ENCODE data around the gene TEX51.

TEX51 gene

DNA sequence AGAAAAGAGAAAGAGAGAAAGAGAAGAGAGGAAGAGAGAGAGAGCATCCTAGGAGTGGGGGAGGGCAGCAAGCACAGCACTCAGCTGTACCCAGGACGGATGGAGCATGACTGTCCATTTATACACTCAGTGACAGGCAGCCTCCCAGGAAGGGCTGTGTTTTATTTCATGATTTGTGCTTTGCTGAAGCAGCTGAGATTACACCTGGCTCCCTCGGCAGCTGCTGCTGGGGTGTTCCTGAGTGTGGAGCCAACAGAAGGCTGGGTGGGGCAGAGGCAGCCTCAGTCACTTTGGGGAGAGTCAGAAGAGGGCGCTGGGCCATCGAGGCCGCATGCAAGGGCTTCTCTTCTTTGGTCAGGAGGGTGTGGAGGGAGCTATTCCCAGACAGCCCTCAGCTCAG, 47.8 kb upstream of the TEX51 start:
- Histone ChIP-seq H3K79me2 (ENCODE audit: insufficient read depth, low read depth) (no peaks in the 10 kb centered on the region), H3K4me2 (no peak overlapping the region), H3K27ac (no peak overlapping the region), H4K20me1 (ENCODE audit: insufficient read depth) (no peaks in the 10 kb centered on the region), H3K4me1 (ENCODE audit: low read depth, poor library complexity, severe bottlenecking) (no peaks in the 10 kb centered on the region), H3K4me3 (IDR thresholded peaks at IDR 0.05; ENCODE audit: insufficient read depth, low read depth, low read length) (no peak overlapping the region), H3K36me3 (ENCODE audit: insufficient read depth) (no peaks in the 10 kb centered on the region), H3K9ac (no peak overlapping the region), H2AFZ (ENCODE audit: low read depth) (no peak overlapping the region), H3K27me3 (ENCODE audit: insufficient read depth, low read depth) (no peaks in the 10 kb centered on the region)
- TF ChIP-seq, protein P1, sequence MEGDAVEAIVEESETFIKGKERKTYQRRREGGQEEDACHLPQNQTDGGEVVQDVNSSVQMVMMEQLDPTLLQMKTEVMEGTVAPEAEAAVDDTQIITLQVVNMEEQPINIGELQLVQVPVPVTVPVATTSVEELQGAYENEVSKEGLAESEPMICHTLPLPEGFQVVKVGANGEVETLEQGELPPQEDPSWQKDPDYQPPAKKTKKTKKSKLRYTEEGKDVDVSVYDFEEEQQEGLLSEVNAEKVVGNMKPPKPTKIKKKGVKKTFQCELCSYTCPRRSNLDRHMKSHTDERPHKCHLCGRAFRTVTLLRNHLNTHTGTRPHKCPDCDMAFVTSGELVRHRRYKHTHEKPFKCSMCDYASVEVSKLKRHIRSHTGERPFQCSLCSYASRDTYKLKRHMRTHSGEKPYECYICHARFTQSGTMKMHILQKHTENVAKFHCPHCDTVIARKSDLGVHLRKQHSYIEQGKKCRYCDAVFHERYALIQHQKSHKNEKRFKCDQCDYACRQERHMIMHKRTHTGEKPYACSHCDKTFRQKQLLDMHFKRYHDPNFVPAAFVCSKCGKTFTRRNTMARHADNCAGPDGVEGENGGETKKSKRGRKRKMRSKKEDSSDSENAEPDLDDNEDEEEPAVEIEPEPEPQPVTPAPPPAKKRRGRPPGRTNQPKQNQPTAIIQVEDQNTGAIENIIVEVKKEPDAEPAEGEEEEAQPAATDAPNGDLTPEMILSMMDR (conservative IDR thresholded peaks at IDR 0.05; ENCODE audit: low read depth, low read length), result no peak

DNA sequence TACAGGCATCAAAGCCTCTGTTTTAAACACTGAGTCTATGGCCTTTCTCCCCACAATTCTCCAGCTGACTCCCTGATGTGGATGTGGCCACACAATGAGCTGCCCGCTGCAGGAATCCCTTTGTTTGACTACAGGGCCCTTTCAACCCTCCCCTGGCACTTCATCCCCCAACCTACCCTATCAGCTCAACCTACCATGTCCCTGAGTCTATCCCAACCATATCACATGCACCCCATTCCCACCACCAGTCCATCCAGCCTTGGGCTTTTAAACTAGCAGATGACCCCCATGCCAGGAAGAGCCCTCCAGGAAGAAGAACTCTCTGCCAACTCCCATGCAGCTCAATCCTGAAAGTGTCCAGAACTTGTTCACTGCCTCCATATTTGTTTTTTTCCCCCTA, 46.9 kb upstream of the TEX51 start:
- H3K27ac ChIP-seq, result no peak overlapping the region
- no peak overlapping the region for H3K9ac ChIP-seq
- H3K79me2 ChIP-seq (ENCODE audit: insufficient read depth, low read depth), result no peaks in the 10 kb centered on the region
- TF ChIP-seq, protein P1 (conservative IDR thresholded peaks at IDR 0.05; ENCODE audit: low read depth, low read length), result no peak
- no peak overlapping the region for H2AFZ ChIP-seq (ENCODE audit: low read depth)
- no peaks in the 10 kb centered on the region for H3K36me3 ChIP-seq (ENCODE audit: insufficient read depth)
- no peaks in the 10 kb centered on the region for H3K4me1 ChIP-seq (ENCODE audit: low read depth, poor library complexity, severe bottlenecking)
- H4K20me1 ChIP-seq (ENCODE audit: insufficient read depth), result no peaks in the 10 kb centered on the region
- H3K4me3 ChIP-seq (IDR thresholded peaks at IDR 0.05; ENCODE audit: insufficient read depth, low read depth, low read length), result no peak overlapping the region
- H3K4me2 ChIP-seq, result no peak overlapping the region
- no peaks in the 10 kb centered on the region for H3K27me3 ChIP-seq (ENCODE audit: insufficient read depth, low read depth)

DNA sequence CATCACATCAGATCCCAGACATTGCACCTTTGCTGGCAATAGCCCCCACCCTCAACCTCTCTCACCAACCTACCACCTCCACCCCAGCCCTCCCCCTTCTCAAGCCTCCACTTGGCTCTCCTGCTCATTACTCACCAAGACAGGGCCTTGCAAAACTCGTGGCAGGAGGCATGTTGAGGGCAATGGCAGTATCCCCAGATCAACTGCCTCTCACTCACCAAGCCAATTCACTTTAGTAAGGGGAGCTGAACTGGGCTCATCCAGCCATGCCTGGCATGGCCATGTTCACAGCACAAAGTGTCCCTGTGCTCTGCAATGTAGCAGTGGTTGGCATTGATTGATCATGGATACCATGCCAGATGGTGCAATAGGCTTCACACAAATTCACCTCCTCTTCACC, 46.3 kb upstream of the TEX51 start:
- H3K9ac ChIP-seq, result no peak overlapping the region
- no peak overlapping the region for H3K4me3 ChIP-seq (IDR thresholded peaks at IDR 0.05; ENCODE audit: insufficient read depth, low read depth, low read length)
- H3K27me3 ChIP-seq (ENCODE audit: insufficient read depth, low read depth), result no peaks in the 10 kb centered on the region
- no peaks in the 10 kb centered on the region for H3K79me2 ChIP-seq (ENCODE audit: insufficient read depth, low read depth)
- H3K36me3 ChIP-seq (ENCODE audit: insufficient read depth), result no peaks in the 10 kb centered on the region
- TF ChIP-seq, protein P1 (conservative IDR thresholded peaks at IDR 0.05; ENCODE audit: low read depth, low read length), result no peak
- no peak overlapping the region for H3K4me2 ChIP-seq
- no peaks in the 10 kb centered on the region for H3K4me1 ChIP-seq (ENCODE audit: low read depth, poor library complexity, severe bottlenecking)
- no peak overlapping the region for H3K27ac ChIP-seq
- no peak overlapping the region for H2AFZ ChIP-seq (ENCODE audit: low read depth)
- H4K20me1 ChIP-seq (ENCODE audit: insufficient read depth), result no peaks in the 10 kb centered on the region

DNA sequence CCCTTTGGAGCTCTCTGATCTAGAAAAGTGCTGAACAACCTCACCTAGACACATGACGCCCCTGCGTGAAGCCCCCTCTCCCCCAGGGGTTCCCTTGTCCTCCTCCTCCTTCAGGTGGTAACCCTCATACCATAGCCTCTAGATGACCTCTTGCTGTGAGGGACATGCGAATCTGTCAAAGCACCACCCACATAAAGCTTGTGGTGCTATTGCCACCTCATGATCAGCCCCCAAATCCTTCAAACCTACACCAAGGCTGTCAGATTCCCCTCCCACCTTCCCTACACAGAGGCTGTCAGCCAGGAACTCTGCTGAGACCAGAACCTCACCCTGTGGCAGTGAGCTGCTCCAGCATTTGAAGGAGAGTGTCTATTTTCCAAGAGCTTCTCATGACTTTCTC, 43.1 kb upstream of the TEX51 start:
- H3K79me2 ChIP-seq (ENCODE audit: insufficient read depth, low read depth), result no peaks in the 10 kb centered on the region
- H2AFZ ChIP-seq (ENCODE audit: low read depth), result no peak overlapping the region
- no peak overlapping the region for H3K27ac ChIP-seq
- no peaks in the 10 kb centered on the region for H3K27me3 ChIP-seq (ENCODE audit: insufficient read depth, low read depth)
- H4K20me1 ChIP-seq (ENCODE audit: insufficient read depth), result no peaks in the 10 kb centered on the region
- TF ChIP-seq, protein P1 (conservative IDR thresholded peaks at IDR 0.05; ENCODE audit: low read depth, low read length), result no peak
- H3K4me2 ChIP-seq, result no peak overlapping the region
- H3K4me3 ChIP-seq (IDR thresholded peaks at IDR 0.05; ENCODE audit: insufficient read depth, low read depth, low read length), result no peak overlapping the region
- no peaks in the 10 kb centered on the region for H3K4me1 ChIP-seq (ENCODE audit: low read depth, poor library complexity, severe bottlenecking)
- no peak overlapping the region for H3K9ac ChIP-seq
- no peaks in the 10 kb centered on the region for H3K36me3 ChIP-seq (ENCODE audit: insufficient read depth)

DNA sequence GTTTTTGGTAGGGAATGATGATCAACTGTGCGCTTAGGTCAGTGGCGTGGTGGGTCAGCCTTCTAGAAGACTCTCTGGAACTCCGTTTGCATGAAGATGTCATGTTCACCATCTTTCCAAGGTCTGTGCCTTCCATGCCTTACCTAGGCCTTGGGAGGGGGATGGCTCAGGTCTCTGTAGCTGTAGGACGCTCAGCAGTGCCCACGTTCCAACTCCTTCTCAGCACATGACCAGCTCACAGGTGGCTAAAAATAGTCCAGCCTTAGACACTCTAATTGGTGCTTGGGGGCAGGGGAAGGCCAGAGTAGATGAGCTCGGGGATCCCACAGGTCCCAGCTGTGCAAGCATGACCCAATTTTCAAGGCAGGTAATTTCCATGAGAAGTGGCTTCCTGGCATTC, 42.3 kb upstream of the TEX51 start:
- no peaks in the 10 kb centered on the region for H3K4me1 ChIP-seq (ENCODE audit: low read depth, poor library complexity, severe bottlenecking)
- TF ChIP-seq, protein P1 (conservative IDR thresholded peaks at IDR 0.05; ENCODE audit: low read depth, low read length), result no peak
- no peak overlapping the region for H3K4me3 ChIP-seq (IDR thresholded peaks at IDR 0.05; ENCODE audit: insufficient read depth, low read depth, low read length)
- H3K27ac ChIP-seq, result no peak overlapping the region
- H3K27me3 ChIP-seq (ENCODE audit: insufficient read depth, low read depth), result no peaks in the 10 kb centered on the region
- no peak overlapping the region for H3K4me2 ChIP-seq
- H3K36me3 ChIP-seq (ENCODE audit: insufficient read depth), result no peaks in the 10 kb centered on the region
- no peak overlapping the region for H3K9ac ChIP-seq
- no peak overlapping the region for H2AFZ ChIP-seq (ENCODE audit: low read depth)
- H4K20me1 ChIP-seq (ENCODE audit: insufficient read depth), result no peaks in the 10 kb centered on the region
- H3K79me2 ChIP-seq (ENCODE audit: insufficient read depth, low read depth), result no peaks in the 10 kb centered on the region
